Pulmonary artery endothelial cell (primary cell): ENCODE results near the gene DLX1. TPM values are rescaled to one million over a fixed set of nuclear protein-coding genes. Genes with fewer than 3 reads are reported as not detected.
"Not testable (repeated sequence)": the region's sequence is repeated elsewhere in the genome, so short reads cannot be mapped to it uniquely, and the experiment has no call there.

Experiments
- DNase-seq: peaks from one replicate; pipeline ENCODE4 v3.0.0-alpha.2; 2011; ENCODE audit warnings: low read depth, low spot score
- total RNA-seq: library from RNA; depleted of rRNA; stranded (reverse); fragments of >200 nt; gene quantifications from 2 replicates; pipeline ENCODE4 v1.2.3, GENCODE V29; 2014

Gene DLX1
- total RNA-seq, 1 donor from 2014 or later: 0.07 TPM

DNA sequence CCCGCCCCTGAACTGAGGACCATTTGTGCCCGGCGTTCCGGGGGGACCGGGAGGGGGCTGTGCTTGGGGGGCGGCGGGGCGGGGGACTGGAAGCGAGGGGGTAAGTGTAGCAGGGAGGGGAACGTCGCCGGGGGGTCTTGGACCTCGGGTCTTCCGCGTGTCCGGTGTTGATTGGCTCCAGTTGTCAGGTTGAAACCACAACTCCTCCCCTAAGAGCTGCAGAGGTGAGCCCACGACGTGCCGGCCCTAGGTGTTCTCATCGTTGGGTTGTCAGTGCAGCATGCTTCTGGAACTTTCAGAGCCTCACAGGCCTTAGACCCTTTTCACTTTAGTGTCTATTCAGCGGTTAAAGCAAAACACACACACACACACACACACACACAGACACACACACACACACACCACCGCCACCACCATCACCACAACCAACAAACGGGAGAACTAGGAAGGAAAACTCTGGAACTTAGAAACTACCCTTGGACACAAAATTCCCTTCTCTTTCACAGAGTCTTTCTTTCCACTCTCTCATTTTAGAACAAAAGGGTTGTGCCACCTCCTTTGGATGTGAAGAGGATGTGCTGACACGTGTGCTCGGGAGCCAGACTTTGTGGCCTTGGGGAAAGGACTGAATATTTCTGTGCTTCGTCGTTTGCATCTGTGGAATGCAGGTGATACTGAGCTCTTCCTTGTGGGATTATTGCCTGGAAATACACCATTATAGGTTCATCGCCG lies 24.1 kb downstream of the DLX1 start:
- DNase-seq: no peak

DNA sequence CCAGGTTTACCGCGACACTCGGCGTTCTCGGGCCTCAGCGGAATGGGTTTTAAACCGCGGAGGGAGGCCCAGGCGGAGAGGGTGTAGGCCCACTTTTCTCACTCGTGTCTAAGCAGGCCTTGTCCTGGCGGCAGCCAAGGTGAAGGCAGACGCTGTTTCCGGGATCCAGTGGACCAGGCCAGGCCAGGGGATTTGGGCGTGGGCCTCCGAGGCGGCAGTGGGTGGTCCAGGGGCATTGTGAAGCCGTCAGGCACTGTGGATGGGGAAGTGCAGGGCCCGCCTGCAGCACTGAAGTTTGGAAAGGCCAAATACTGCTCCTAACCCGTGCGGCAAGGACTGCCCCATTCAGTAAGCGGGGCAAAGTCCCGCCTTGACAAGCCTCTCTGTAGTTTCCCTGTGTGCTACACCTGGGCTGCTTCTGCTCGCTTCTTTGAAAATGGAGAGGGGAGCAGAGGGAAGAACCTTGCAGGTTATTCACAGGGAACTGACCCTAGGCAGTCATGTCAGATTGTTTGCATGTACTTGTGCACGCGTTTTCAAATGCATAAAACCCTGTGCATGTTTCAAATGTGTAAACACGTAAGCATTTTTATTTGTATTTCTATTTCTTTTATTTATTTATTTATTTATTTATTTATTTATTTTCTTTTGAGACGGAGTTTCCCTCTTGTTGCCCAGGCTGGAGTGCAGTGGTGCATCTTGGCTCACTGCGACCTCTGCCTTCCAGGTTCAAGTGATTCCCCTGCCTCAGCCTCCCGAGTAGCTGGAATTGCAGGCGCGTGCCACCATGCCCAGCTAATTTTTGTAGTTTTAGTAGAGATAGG lies 24.9 kb downstream of the DLX1 start:
- no peak for DNase-seq

DNA sequence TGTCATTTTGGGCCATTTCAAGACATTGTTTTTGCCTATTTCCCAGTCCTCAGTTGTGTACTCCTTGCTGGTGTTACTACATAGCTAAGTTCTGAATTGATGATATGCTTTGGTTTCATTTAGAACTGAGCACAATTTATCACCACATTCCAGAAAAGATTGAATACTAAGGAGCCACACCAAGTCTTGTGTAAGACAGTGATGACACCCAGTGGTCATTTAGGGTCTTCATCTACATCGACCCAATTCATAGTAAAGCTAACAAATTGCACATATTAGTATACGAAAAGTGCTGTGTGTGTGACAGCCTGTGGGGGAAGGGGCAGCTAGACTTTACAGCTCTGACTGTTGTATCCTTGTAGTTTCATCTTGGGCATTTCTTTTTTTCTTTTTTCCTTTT lies 28.3 kb downstream of the DLX1 start:
- DNase-seq: no peak

DNA sequence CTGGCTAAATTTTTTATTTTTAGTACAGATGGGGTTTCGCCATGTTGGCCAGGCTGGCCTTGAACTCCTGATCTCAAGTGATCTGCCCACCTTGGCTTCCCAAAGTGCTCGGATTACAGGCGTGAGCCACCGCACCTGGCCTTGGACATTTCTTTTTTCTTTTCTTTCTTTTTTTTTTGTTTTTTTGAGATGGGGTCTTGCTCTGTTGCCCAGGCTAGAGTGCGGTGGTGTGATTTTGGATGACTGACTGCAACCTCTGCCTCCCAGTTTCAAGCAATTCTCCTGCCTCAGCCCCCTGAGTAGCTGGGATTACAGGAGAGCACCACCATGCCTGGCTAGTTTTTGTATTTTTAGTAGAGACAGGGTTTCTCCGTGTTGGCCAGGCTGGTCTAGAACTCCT lies 28.9 kb downstream of the DLX1 start:
- not testable (repeated sequence) for DNase-seq

- DNase-seq: no peak
Measured at GRCh38 chr2:172114579-172114978, 29.3 kb downstream of the DLX1 start.

GRCh38 chr2:172116107-172116506 lies 30.8 kb downstream of the DLX1 start:
- DNase-seq: no peak

DNA sequence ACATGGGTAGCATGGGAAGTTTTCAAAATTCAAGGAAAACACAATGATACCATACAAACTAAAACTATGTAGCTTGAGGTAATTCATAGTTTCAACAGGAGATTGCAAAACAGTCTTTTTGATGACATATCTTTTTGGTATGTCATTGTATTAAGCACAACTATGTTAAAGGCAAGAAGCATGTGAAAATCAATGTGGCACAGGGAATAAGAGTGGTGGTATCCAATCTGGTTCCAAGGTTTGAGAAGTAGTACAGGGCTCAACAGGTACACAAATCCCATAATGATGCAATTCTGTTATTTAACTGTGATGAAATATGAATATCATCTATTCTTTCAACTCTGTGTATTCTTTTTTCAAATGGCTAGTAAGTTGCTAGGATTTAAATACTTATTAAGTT lies 33.8 kb downstream of the DLX1 start:
- DNase-seq: no peak

DNA sequence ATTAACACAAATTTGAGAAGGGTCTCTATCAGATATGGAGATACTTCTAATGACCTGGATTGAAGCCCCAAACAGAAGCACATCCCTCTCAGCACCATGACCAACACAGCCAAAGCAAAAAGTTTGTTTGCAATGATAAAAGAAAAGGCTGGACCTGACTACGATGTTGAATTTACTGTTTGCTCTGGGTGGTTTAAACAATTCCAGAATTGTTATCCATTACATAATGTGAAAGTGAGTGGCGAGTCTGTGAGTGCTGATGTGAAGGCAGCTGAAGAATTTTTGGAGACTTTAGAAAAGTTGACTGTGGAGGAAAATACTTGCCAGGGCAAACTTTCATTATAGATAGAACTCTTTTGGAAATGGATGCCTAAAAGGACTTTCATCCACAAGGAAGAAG lies 34.8 kb downstream of the DLX1 start:
- DNase-seq: no peak

DNA sequence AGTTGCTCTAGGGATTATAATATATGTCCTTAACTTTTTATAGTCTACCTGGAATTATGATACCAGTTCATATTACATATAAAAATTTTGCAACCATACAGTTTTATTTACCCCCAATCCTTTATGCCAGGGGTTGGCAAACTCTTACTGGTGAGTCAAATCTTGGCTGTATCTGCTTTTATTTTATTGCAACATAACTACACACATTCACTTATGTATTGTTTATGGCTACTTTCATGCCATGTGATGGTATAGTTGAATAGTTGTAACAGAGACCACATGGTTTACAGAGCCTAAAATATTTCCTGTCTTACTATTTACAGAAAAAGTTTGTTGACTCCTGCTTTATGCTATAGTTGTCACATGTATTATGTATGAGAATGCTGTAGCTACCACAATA lies 43.2 kb downstream of the DLX1 start:
- no peak for DNase-seq

GRCh38 chr2:172129404-172129803 lies 44.1 kb downstream of the DLX1 start:
- no peak for DNase-seq

GRCh38 chr2:172131713-172132555 lies 46.6 kb downstream of the DLX1 start:
- DNase-seq: no peak

- no peak for DNase-seq
Measured at GRCh38 chr2:172134270-172134669, 49.0 kb downstream of the DLX1 start.

DNA sequence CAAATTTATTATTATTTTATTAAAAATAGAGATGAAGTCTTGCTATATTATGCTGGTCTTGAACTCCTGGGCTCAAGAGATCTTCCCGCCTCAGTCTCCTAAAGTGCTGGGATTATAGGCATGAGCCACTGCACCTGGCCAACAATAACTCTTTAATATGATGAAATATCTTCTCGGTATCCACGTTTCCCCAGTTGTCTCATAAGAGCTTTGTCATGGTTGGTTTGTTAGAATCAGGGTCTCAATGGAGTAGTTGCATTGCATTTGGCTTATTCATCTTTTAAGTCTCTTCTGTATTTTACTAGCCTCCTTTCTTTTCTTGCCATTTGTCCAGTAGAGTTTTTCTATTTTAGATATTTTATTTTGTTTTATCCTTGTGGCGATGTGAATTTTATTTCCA lies 50.1 kb downstream of the DLX1 start:
- DNase-seq: no peak

GRCh38 chr2:172137109-172137508 lies 51.8 kb downstream of the DLX1 start:
- no peak for DNase-seq

DNA sequence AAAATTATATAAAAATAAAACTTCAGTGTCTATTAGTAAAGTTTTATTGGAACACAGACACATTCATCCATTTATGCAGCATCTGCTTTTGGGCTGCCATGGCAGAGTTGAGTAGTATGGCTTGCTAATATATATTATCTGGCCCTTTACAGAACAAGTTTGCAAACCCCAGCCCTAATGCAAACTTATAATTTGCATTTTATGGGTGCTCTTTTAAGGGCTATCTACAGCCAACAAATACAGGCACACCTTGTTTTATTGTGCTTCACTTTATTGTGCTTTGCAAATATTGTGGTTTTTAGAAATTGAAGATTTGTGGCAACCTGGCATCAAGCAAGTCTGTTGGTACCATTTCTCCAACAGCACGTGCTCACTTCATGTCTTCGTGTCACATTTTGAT lies 52.6 kb downstream of the DLX1 start:
- no peak for DNase-seq

DNA sequence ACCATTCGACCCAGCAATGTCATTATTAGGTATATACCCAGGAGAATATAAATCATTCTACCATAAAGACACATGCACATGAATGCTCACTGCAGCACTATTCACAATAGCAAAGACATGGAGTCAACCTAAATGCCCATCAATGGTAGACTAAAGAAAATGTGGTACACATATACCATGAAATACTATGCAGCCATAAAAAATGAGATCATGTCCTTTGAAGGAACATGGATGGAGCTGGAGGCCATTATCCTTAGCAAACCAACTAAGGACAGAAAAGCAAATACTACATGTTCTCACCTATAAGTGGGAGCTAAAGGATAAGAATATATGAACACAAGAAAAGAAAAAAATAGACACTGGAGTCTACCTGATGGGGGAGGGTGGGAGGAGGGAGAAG lies 53.4 kb downstream of the DLX1 start:
- not testable (repeated sequence) for DNase-seq

Other genes with a start within 250 kb of the DLX1 start
- gene SLC25A12, start 191.3 kb upstream of the DLX1 start, total RNA-seq: 17.9 and 18.3 TPM in 2 replicates
- gene HAT1, start 163.0 kb upstream of the DLX1 start, total RNA-seq: 42.9 and 68.2 TPM in 2 replicates
- 4.1 and 7.6 TPM in 2 replicates for gene METAP1D, start 85.6 kb upstream of the DLX1 start, total RNA-seq
- not detected in 2 replicates for gene DLX2, start 17.4 kb downstream of the DLX1 start, total RNA-seq